BE2C (cell line): ENCODE measurements around the gene SMS.

ENCODE experiments used
- DNase-seq: peaks from one replicate; pipeline ENCODE4 v3.0.0-alpha.2; 2020
- H3K27me3 ChIP-seq: fragments of 250-450 bp; sonication (Bioruptor Pico); 2 replicates; pipeline ENCODE4 v1.5.1; 2020; ENCODE audit warnings: mild to moderate bottlenecking
- H3K36me3 ChIP-seq: fragments of 250-450 bp; sonication (Bioruptor Pico); 2 replicates; pipeline ENCODE4 v1.5.1; 2020; ENCODE audit warnings: mild to moderate bottlenecking
- H3K4me1 ChIP-seq: fragments of 250-450 bp; sonication (Bioruptor Pico); 2 replicates; pipeline ENCODE4 v1.5.1; 2020
- H3K4me3 ChIP-seq: 2 replicates; pipeline ENCODE4 v1.5.1; 2011; ENCODE audit warnings: low read depth, low read length
- H3K9me3 ChIP-seq: fragments of 250-450 bp; sonication (Bioruptor Pico); 2 replicates; pipeline ENCODE4 v1.5.1; 2020
- TF ChIP-seq, protein P1 (sequence below): IDR thresholded peaks from 2 replicates; pipeline ENCODE4 v1.5.1; 2012; ENCODE audit warnings: mild to moderate bottlenecking, low read depth, low read length

SMS gene

DNA sequence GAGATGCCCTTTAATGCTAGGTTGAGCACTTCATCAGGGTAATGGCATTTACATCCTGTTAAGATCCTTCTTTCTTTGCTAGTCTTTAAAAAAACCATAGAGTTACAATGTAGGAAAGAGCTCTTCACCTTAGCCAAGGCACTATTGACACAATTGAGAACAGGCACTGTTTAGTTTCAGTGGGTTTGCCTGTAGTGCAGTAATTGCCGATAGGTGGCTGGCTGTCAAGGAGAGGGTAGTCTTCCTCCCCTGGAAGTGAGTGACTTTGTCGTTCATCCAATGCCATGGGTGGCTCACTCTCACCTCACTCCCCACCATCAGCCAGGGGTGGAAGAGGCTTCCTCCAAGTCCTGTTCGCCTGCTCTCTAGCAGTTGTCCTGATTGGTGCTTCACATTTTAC, 34.7 kb downstream of the SMS start:
- no peaks in the 10 kb centered on the region for H3K4me1 ChIP-seq
- no peaks in the 10 kb centered on the region for H3K9me3 ChIP-seq
- peaks cover 13% of the 10 kb centered on the region for H3K36me3 ChIP-seq
- DNase-seq, result no peak
- TF ChIP-seq, protein P1, sequence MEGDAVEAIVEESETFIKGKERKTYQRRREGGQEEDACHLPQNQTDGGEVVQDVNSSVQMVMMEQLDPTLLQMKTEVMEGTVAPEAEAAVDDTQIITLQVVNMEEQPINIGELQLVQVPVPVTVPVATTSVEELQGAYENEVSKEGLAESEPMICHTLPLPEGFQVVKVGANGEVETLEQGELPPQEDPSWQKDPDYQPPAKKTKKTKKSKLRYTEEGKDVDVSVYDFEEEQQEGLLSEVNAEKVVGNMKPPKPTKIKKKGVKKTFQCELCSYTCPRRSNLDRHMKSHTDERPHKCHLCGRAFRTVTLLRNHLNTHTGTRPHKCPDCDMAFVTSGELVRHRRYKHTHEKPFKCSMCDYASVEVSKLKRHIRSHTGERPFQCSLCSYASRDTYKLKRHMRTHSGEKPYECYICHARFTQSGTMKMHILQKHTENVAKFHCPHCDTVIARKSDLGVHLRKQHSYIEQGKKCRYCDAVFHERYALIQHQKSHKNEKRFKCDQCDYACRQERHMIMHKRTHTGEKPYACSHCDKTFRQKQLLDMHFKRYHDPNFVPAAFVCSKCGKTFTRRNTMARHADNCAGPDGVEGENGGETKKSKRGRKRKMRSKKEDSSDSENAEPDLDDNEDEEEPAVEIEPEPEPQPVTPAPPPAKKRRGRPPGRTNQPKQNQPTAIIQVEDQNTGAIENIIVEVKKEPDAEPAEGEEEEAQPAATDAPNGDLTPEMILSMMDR, result no peak
- H3K27me3 ChIP-seq, result no peaks in the 10 kb centered on the region
- no peak overlapping the region for H3K4me3 ChIP-seq

DNA sequence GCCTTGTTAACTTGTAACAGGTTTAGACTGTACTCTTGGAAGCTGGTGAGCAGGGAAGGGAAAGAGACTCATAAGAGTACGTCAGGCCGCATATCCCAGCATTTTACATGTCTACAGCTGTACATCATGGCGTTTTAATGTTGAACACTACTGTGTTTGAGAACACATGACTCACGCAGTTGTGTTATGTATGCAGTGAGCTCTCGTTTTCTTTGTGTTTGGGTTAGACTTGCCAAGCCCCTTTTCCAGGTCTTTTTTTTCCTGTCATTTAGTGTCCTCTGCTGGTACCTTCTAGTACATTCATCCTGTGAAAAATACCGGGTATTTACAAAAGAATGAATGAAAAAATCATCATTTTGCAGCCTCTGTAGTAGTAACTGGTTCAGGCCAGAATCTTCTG, 35.3 kb downstream of the SMS start:
- no peak for DNase-seq

DNA sequence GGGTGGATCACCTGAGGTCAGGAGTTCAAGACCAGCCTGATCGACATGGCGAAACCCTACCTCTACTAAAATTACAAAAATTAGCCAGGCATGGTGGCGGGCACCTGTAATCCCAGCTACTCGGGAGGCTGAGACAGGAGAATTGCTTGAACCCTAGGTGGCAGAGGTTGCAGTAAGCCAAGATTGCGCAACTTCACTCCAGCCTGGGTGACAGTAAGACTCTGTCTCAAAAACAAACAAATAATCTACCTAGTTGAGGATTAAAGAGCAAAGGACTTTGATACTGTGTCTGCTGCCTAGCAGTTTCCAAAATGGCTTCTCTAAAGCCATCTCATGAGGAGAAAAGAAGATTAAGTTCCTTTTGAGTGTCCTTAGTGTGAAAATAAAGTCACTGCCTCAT, 37.8 kb downstream of the SMS start:
- Histone ChIP-seq H3K36me3 (peaks cover 9% of the 10 kb centered on the region), H3K4me1 (no peaks in the 10 kb centered on the region)
- no peak for DNase-seq

More for the DNA sequence above, 35.3 kb downstream of the SMS start:
- Histone ChIP-seq H3K4me1 (no peaks in the 10 kb centered on the region), H3K4me3 (no peak overlapping the region), H3K9me3 (no peaks in the 10 kb centered on the region), H3K36me3 (peaks cover 13% of the 10 kb centered on the region), H3K27me3 (no peaks in the 10 kb centered on the region)
- TF ChIP-seq, protein P1, result peak; percentile 39; the same call in 1 of the 2 replicates

DNA sequence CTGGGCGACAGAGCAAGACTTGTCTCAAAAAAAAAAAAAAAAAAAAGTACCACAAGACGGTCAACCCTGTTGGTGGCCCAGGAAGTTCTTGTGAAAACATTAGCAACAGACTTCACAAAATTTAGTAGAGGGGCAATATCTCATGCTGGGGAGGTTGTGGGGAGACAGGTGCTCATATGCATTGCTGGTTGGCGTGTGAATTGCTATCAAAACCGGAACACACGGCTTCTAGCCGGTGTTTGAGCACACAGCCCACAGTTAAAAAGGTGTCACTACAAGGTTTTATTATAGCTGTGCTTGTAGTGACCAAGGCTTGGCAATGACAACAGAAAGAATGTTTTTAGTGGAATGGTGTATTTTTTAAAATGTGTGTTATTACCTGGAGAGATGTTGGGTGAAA, 41.8 kb downstream of the SMS start:
- no peak for DNase-seq
- H3K27me3 ChIP-seq, result no peaks in the 10 kb centered on the region
- no peak overlapping the region for H3K4me3 ChIP-seq
- peaks cover 6% of the 10 kb centered on the region for H3K36me3 ChIP-seq
- H3K9me3 ChIP-seq, result no peaks in the 10 kb centered on the region
- TF ChIP-seq, protein P1, result no peak
- no peaks in the 10 kb centered on the region for H3K4me1 ChIP-seq

More for the DNA sequence above, 37.8 kb downstream of the SMS start:
- H3K27me3 ChIP-seq, result no peaks in the 10 kb centered on the region
- no peak overlapping the region for H3K4me3 ChIP-seq
- TF ChIP-seq, protein P1, result no peak
- H3K9me3 ChIP-seq, result no peaks in the 10 kb centered on the region

DNA sequence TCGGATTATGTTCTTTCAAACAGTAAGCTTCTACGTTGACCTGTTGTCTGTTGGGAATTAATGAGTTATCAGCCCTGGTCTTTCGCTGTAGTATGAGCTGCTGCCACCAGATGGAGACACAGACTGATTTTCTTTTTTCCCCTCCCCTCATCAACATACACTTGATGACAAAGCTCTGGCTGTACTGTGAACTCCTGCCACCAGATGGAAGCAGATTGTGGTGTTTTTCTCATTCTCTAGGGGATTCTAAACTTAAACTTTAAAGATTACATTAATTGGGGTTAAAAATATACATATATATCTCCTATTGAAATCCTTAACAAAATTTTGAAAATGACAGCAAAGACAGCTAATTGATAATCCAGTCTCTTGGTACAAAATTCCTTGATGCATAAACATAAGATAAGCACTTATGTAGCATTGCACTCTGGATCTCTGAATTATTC, 44.8 kb downstream of the SMS start:
- DNase-seq, result peak; percentile 53
- Histone ChIP-seq H3K9me3 (no peaks in the 10 kb centered on the region), H3K36me3 (no peaks in the 10 kb centered on the region; the same call in none of the 2 replicates), H3K4me3 (no peak overlapping the region), H3K4me1 (no peaks in the 10 kb centered on the region), H3K27me3 (no peaks in the 10 kb centered on the region)
- TF ChIP-seq, protein P1, result peak; percentile 84

DNA sequence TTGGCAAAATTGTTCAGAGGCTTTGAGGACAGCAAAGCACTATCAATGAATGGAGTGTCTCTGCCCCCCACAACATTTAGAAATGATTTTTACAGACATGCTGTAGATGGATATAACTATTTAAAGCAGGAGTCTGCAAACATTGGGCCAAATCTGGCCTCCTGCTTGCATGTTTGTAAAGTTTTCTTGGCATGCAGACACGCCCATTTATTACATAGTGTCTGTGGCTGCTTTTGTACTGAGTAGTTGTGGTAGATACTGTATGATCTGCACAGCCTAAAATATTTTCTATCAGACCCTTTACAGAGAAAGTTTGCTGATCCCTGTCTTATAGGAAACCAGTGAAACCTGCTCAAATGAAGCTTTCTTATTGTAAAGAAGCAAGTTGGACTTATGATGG, 46.1 kb downstream of the SMS start:
- Histone ChIP-seq H3K27me3 (no peaks in the 10 kb centered on the region), H3K4me1 (no peaks in the 10 kb centered on the region), H3K4me3 (no peak overlapping the region), H3K9me3 (no peaks in the 10 kb centered on the region), H3K36me3 (no peaks in the 10 kb centered on the region; the same call in none of the 2 replicates)
- DNase-seq, result no peak
- TF ChIP-seq, protein P1, result no peak
